Breast epithelium (tissue), 4 donors: Measurements from ENCODE around the gene KLK13. TPM values are rescaled to one million over a fixed set of nuclear protein-coding genes. Genes with fewer than 3 reads are reported as not detected.
A peak's percentile ranks its signal among the peaks of the same experiment; 100 is the strongest.

Experiments
- DNase-seq, 2 donors: peaks; one replicate each; pipeline ENCODE4 v3.0.0-alpha.2; 2019; ENCODE audit warnings: low spot score in 2 of 2
- H3K27ac ChIP-seq, 2 donors: fragments of 200-600 bp; sonication (generic) in 1 of 2; one replicate each; pipeline ENCODE4 v1.5.1; 2016 to 2019; ENCODE audit warnings: mild to moderate bottlenecking in 1 of 2
- H3K27me3 ChIP-seq, 2 donors: fragments of 200-600 bp; sonication (generic) in 1 of 2; one replicate each; pipeline versions ENCODE4 v1.5.1 to v1.6.0; 2017 to 2019; ENCODE audit warnings: control low read depth in 1 of 2, mild to moderate bottlenecking in 1 of 2
- H3K36me3 ChIP-seq: fragments of 200-600 bp; one replicate; pipeline ENCODE4 v1.5.1; 2019
- H3K4me1 ChIP-seq, 2 donors: fragments of 200-600 bp; sonication (generic); one replicate each; pipeline ENCODE4 v1.5.1; 2016 to 2019; ENCODE audit warnings: control low read depth in 1 of 2
- H3K4me3 ChIP-seq, 3 donors: fragments of 200-600 bp; sonication (generic); 1 replicate in 2 of 3; 2 replicates in 1 of 3; pipeline ENCODE4 v1.5.1; 2016 to 2019; ENCODE audit warnings: mild to moderate bottlenecking in 3 of 3, moderate library complexity in 2 of 3
- H3K9me3 ChIP-seq, 2 donors: fragments of 200-600 bp; sonication (generic) in 1 of 2; one replicate each; pipeline ENCODE4 v1.5.1; 2016 to 2019; ENCODE audit warnings: control low read depth in 1 of 2
- CTCF ChIP-seq, 3 donors: fragments of 450-650 bp; IDR thresholded peaks; one replicate each; pipeline ENCODE4 v1.5.1; 2016 to 2017; ENCODE audit warnings: antibody characterized with exemption in 3 of 3, mild to moderate bottlenecking in 3 of 3, moderate library complexity in 3 of 3
- POLR2A ChIP-seq: fragments of 450-650 bp; IDR thresholded peaks from one replicate; pipeline ENCODE4 v1.6.1; 2016; ENCODE audit warnings: antibody characterized with exemption, mild to moderate bottlenecking, moderate library complexity
- POLR2AphosphoS5 ChIP-seq, 3 donors: sonication (generic); formaldehyde crosslinking; IDR thresholded peaks; one replicate each; pipeline ENCODE4 v1.6.1; 2017; ENCODE audit warnings: antibody characterized with exemption in 3 of 3
- intact Hi-C: fragments of 100-400 bp; cut with DNase I; formaldehyde crosslinking; loops from one replicate; pipeline ENCODE4 v1.15.1; 2023; ENCODE audit warnings: low total_unique reads
- total RNA-seq, 3 donors: library from RNA; depleted of rRNA; stranded (reverse); fragments of >200 nt; gene quantifications; one replicate each; pipeline ENCODE4 v1.1.0, GENCODE V29; 2016

The KLK13 gene
- total RNA-seq, 3 donors from 2014 or later: not detected

GRCh38 chr19:51065221-51065960 is 499 bp upstream of the KLK13 start:
- peak overlapping the region in 1 of 2 donors; percentile 8 for H3K27ac ChIP-seq

DNA sequence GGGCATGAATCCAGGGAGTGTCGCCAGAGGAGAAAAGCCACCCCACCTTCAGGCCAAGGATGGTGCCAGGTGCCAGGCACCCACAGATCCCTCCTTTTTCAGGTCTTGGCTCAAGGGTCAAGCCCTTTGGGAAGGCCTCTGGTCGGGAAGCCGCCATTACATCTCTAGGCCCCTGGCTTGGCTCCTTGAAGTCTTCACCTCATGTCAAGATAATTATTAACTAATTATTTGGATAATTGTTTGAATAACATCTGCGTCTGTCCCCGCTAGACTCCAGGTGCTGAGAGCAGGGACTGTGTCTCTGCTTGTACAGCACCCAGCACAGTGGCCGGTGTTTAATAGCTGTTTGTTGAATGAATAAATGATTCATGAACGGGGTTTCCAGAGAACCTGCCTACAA is 1.2 kb downstream of the KLK13 start:
- H3K9me3 ChIP-seq: no peaks in the 10 kb centered on the region
- no peak for DNase-seq
- H3K4me3 ChIP-seq: no peak overlapping the region
- intact Hi-C loops: no loop called here
- no peaks in the 10 kb centered on the region for H3K4me1 ChIP-seq
- no peaks in the 10 kb centered on the region for H3K27me3 ChIP-seq
- no peaks in the 10 kb centered on the region for H3K36me3 ChIP-seq
- no peak overlapping the region for H3K27ac ChIP-seq
- TF ChIP-seq CTCF (IDR thresholded peaks at IDR 0.05): no peak
- no peak for TF ChIP-seq POLR2AphosphoS5 (IDR thresholded peaks at IDR 0.05)
- no peak for TF ChIP-seq POLR2A

More at GRCh38 chr19:51065221-51065960, 499 bp upstream of the KLK13 start:
- no peaks in the 10 kb centered on the region for H3K9me3 ChIP-seq
- intact Hi-C loops: no loop called here
- H3K36me3 ChIP-seq: no peaks in the 10 kb centered on the region
- TF ChIP-seq POLR2AphosphoS5 (IDR thresholded peaks at IDR 0.05): no peak
- no peak for TF ChIP-seq POLR2A
- no peaks in the 10 kb centered on the region for H3K27me3 ChIP-seq
- H3K4me1 ChIP-seq: no peaks in the 10 kb centered on the region
- DNase-seq: no peak
- H3K4me3 ChIP-seq: peak overlapping the region in 2 of 3 donors; percentile 53 to 58

DNA sequence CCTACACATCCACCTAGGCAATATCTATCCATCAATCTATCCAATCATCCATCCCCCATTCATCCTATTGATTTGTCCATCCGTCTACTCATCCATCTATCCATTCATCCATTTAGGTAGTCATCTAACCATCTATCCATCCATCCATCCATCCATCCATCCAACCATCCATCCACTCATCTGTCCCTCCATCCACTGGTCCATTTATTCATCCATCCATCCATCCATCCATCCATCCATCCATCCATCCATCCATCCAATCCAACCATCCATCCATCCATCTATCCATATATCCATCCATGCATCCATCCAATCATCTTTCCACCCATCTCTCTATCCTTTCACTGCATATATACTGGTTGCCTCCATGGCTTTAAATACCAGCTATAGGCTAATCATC is 3.9 kb downstream of the KLK13 start:
- intact Hi-C loops: no loop called here
- H3K36me3 ChIP-seq: no peaks in the 10 kb centered on the region
- no peaks in the 10 kb centered on the region for H3K9me3 ChIP-seq
- no peaks in the 10 kb centered on the region for H3K4me1 ChIP-seq
- H3K27ac ChIP-seq: no peak overlapping the region
- no peaks in the 10 kb centered on the region for H3K27me3 ChIP-seq
- DNase-seq: no peak
- no peak overlapping the region for H3K4me3 ChIP-seq
- TF ChIP-seq POLR2AphosphoS5 (IDR thresholded peaks at IDR 0.05) (no peak), POLR2A (no peak), CTCF (IDR thresholded peaks at IDR 0.05) (no peak)

DNA sequence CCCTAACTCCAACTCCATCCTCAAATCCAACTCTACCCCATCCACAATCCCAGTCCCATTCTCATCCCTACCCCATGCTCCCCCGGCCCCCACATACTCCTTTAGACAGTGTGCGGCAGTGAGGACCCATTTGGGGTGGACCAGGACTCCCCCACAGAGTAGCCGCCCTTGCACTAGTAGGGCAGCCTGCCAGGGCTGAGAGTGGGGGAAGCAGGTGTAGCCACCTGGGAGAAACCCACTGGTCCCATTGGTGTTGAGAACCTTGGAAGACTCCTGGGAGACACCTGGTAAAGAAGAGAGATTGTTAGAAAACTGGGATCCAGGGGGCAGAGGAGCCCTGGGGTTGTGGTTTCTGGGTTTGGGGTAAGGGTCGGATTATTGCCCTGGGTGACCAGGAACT is 4.6 kb downstream of the KLK13 start:
- no peaks in the 10 kb centered on the region for H3K36me3 ChIP-seq
- intact Hi-C loops: no loop called here
- DNase-seq: no peak
- H3K27ac ChIP-seq: no peak overlapping the region
- no peaks in the 10 kb centered on the region for H3K4me1 ChIP-seq
- no peak overlapping the region for H3K4me3 ChIP-seq
- no peaks in the 10 kb centered on the region for H3K27me3 ChIP-seq
- H3K9me3 ChIP-seq: no peaks in the 10 kb centered on the region
- no peak for TF ChIP-seq CTCF (IDR thresholded peaks at IDR 0.05)
- no peak for TF ChIP-seq POLR2AphosphoS5 (IDR thresholded peaks at IDR 0.05)
- TF ChIP-seq POLR2A: no peak

GRCh38 chr19:51059715-51060114 is 5.2 kb downstream of the KLK13 start:
- no peaks in the 10 kb centered on the region for H3K4me1 ChIP-seq
- H3K36me3 ChIP-seq: no peaks in the 10 kb centered on the region
- intact Hi-C loops: no loop called here
- no peaks in the 10 kb centered on the region for H3K9me3 ChIP-seq
- no peak overlapping the region for H3K27ac ChIP-seq
- no peak for DNase-seq
- H3K27me3 ChIP-seq: no peaks in the 10 kb centered on the region
- TF ChIP-seq POLR2AphosphoS5 (IDR thresholded peaks at IDR 0.05): no peak
- no peak for TF ChIP-seq POLR2A
- no peak for TF ChIP-seq CTCF (IDR thresholded peaks at IDR 0.05)
- H3K4me3 ChIP-seq: no peak overlapping the region
